Omental fat pad (tissue), 4 donors: Measurements from ENCODE around the gene HDAC8. TPM values are rescaled to one million over a fixed set of nuclear protein-coding genes. Genes with fewer than 3 reads are reported as not detected.

ENCODE experiments used
- ATAC-seq: fragments of 150-250 bp; one replicate; pipeline ENCODE4 v1.9.1; 2016; ENCODE audit warnings: mild to moderate bottlenecking, moderate library complexity; ENCODE audit not compliant: low FRiP score
- DNase-seq: peaks from one replicate; pipeline ENCODE4 v3.0.0-alpha.2; 2019; ENCODE audit warnings: low spot score
- CTCF ChIP-seq, 3 donors: fragments of 450-650 bp; IDR thresholded peaks; one replicate each; pipeline ENCODE4 v1.5.1; 2016 to 2017; ENCODE audit warnings: antibody characterized with exemption in 3 of 3, mild to moderate bottlenecking in 3 of 3, moderate library complexity in 2 of 3
- total RNA-seq, 4 donors: library from RNA; depleted of rRNA; stranded (reverse); fragments of >200 nt; gene quantifications; one replicate each; pipeline ENCODE4 v1.1.0, GENCODE V29; 2016

Gene HDAC8
- total RNA-seq, 4 donors from 2014 or later, result 24.9 to 41.3 (median 30.5) TPM

- TF ChIP-seq CTCF (IDR thresholded peaks at IDR 0.05), result no peak
- DNase-seq (no peak), ATAC-seq (no peak)
These were observed 205.8 kb downstream of the HDAC8 start for GRCh38 chrX:72366701-72367454.

GRCh38 chrX:72366178-72366577, 206.5 kb downstream of the HDAC8 start:
- TF ChIP-seq CTCF (IDR thresholded peaks at IDR 0.05), result no peak
- DNase-seq (no peak), ATAC-seq (no peak)

GRCh38 chrX:72365126-72365525, 207.5 kb downstream of the HDAC8 start:
- DNase-seq (no peak), ATAC-seq (no peak)
- TF ChIP-seq CTCF (IDR thresholded peaks at IDR 0.05), result no peak

- no peak for TF ChIP-seq CTCF (IDR thresholded peaks at IDR 0.05)
- no peak for ATAC-seq
- no peak for DNase-seq
These were observed 212.3 kb downstream of the HDAC8 start for GRCh38 chrX:72360326-72360725.

- DNase-seq (no peak), ATAC-seq (no peak)
- TF ChIP-seq CTCF (IDR thresholded peaks at IDR 0.05), result no peak
These were observed 214.3 kb downstream of the HDAC8 start for GRCh38 chrX:72358313-72358712.

- DNase-seq (no peak), ATAC-seq (no peak)
- no peak for TF ChIP-seq CTCF (IDR thresholded peaks at IDR 0.05)
These were observed 219.9 kb downstream of the HDAC8 start for GRCh38 chrX:72352786-72353185.
